HCT116 (cell line): ENCODE data around the gene SEL1L2. TPM values are rescaled to one million over a fixed set of nuclear protein-coding genes. Genes with fewer than 3 reads are reported as not detected.

Experiments used
- ATAC-seq: fragments of 200-7000 bp; cut with Tn5 transposase; 2 replicates; pipeline ENCODE4 v1.9.1; 2020; ENCODE audit warnings: mild to moderate bottlenecking, moderate library complexity
- BruUV-seq: library from RNA; stranded (reverse); fragments of 400-500 nt; replicated peaks from 2 replicates; lab custom pipeline; 2021; lab: Mats Ljungman, UMichigan
- CTCF ChIA-PET: fragments of 300-600 bp; sonication (Branson Sonifier 250); formaldehyde crosslinking; loops from one replicate; lab custom pipeline; 2021; ENCODE audit warnings: antibody characterized with exemption; lab: Charles Lee
- POLR2A ChIA-PET: fragments of 300-600, 350-600 bp; sonication (Branson Sonifier 250); formaldehyde crosslinking; loops from one replicate; lab custom pipeline; 2021; ENCODE audit warnings: antibody characterized with exemption; lab: Charles Lee
- RAD21 ChIA-PET, 2 experiments: fragments of 300-600 bp; sonication (Branson Sonifier 250); formaldehyde crosslinking; loops; one replicate each; lab custom pipeline; 2023; ENCODE audit warnings: low total read pairs in 2 of 2; ENCODE audit not compliant: uncharacterized antibody in 2 of 2, unreplicated experiment in 2 of 2, low non-redundant PET in 1 of 2; lab: Charles Lee
- DNase-seq: peaks from one replicate; pipeline ENCODE4 v3.0.0-alpha.2; 2010; ENCODE audit warnings: low read depth, low spot score
- H2AFZ ChIP-seq: fragments of 200-600 bp; shearing (Covaris generic), sonication (generic); 2 replicates; pipeline ENCODE4 v1.6.1; 2017; ENCODE audit warnings: low read depth, mixed run types, mixed read lengths, antibody characterized with exemption, low read length; ENCODE audit not compliant: poor library complexity, severe bottlenecking
- H3K27ac ChIP-seq: 2 replicates; pipeline ENCODE4 v1.5.1; 2012; ENCODE audit warnings: low read depth, low read length
- H3K27me3 ChIP-seq: fragments of 200-600 bp; sonication (generic); 2 replicates; pipeline ENCODE4 v1.6.1; 2016; ENCODE audit warnings: mixed run types, low read length, mixed read lengths; ENCODE audit not compliant: insufficient read depth
- H3K36me3 ChIP-seq, 2 experiments: fragments of 200-500 bp in 1 of 2; fragments of 200-600 bp in 1 of 2; sonication (Bioruptor generic) in 1 of 2; sonication (generic) in 1 of 2; 2 replicates each; pipeline versions ENCODE4 v1.5.1 to v1.6.1; 2014 to 2016; ENCODE audit warnings: low read length in 2 of 2, inconsistent platforms in 1 of 2, mixed read lengths in 1 of 2, mixed run types in 1 of 2; ENCODE audit not compliant: insufficient read depth in 2 of 2, control insufficient read depth in 1 of 2
- H3K4me1 ChIP-seq, 2 experiments: fragments of 200-600 bp in 1 of 2; sonication (generic) in 1 of 2; 2 replicates each; pipeline versions ENCODE4 v1.5.1 to v1.6.1; 2012 to 2017; ENCODE audit warnings: low read length in 2 of 2, inconsistent platforms in 1 of 2, mild to moderate bottlenecking in 1 of 2, mixed read lengths in 1 of 2, mixed run types in 1 of 2, moderate library complexity in 1 of 2; ENCODE audit not compliant: insufficient read depth in 2 of 2, control insufficient read depth in 1 of 2
- H3K4me2 ChIP-seq: fragments of 200-600 bp; sonication (generic); 2 replicates; pipeline ENCODE4 v1.6.1; 2017; ENCODE audit warnings: mixed run types, low read length, mixed read lengths
- H3K4me3 ChIP-seq, 2 experiments: fragments of 200-600 bp in 1 of 2; sonication (generic) in 1 of 2; replicated peaks in 1 of 2; 2 replicates each; pipeline ENCODE4 v1.5.1; 2011 to 2016; ENCODE audit warnings: low read length in 2 of 2, control low read depth in 1 of 2, low read depth in 1 of 2, mild to moderate bottlenecking in 1 of 2, mixed read lengths in 1 of 2, mixed run types in 1 of 2
- H3K79me2 ChIP-seq: fragments of 200-600 bp; sonication (generic); 2 replicates; pipeline ENCODE4 v1.6.1; 2017; ENCODE audit warnings: mild to moderate bottlenecking, mixed run types, low read length, moderate library complexity, mixed read lengths; ENCODE audit not compliant: insufficient read depth
- H3K9ac ChIP-seq: fragments of 200-600 bp; sonication (generic); 2 replicates; pipeline ENCODE4 v1.6.1; 2016; ENCODE audit warnings: low read length, mixed read lengths
- H3K9me2 ChIP-seq: fragments of 200-600 bp; sonication (generic), shearing (Covaris generic); 2 replicates; pipeline ENCODE4 v1.6.1; 2017; ENCODE audit warnings: mixed run types, mild to moderate bottlenecking, moderate library complexity; ENCODE audit not compliant: insufficient read depth
- H3K9me3 ChIP-seq, 2 experiments: fragments of 200-500 bp in 1 of 2; fragments of 200-600 bp in 1 of 2; sonication (Bioruptor generic) in 1 of 2; sonication (generic) in 1 of 2; 2 replicates each; pipeline ENCODE4 v1.6.1; 2014 to 2017; ENCODE audit warnings: low read length in 2 of 2, mixed read lengths in 2 of 2, inconsistent platforms in 1 of 2, low read depth in 1 of 2, mild to moderate bottlenecking in 1 of 2, mixed run types in 1 of 2, moderate library complexity in 1 of 2; ENCODE audit not compliant: control insufficient read depth in 1 of 2, insufficient read depth in 1 of 2
- H4K20me1 ChIP-seq: fragments of 200-600 bp; sonication (generic), shearing (Covaris generic); 2 replicates; pipeline ENCODE4 v1.6.1; 2017; ENCODE audit warnings: mixed run types, mild to moderate bottlenecking, moderate library complexity; ENCODE audit not compliant: insufficient read depth
- CBX3 ChIP-seq: IDR thresholded peaks from 2 replicates; pipeline ENCODE4 v1.6.1; 2012; ENCODE audit warnings: low read depth
- CEBPB ChIP-seq: IDR thresholded peaks from 2 replicates; pipeline ENCODE4 v1.6.1; 2012; ENCODE audit warnings: low read depth
- CTCF ChIP-seq, 3 experiments: fragments of 200-600 bp in 1 of 3; sonication (generic) in 1 of 3; IDR thresholded peaks in 2 of 3; conservative IDR thresholded peaks in 1 of 3; 2 replicates each; pipeline ENCODE4 v1.5.1; 2012 to 2017; ENCODE audit warnings: low read depth in 2 of 3, low read length in 2 of 3, antibody characterized with exemption in 1 of 3, borderline replicate concordance in 1 of 3, control low read depth in 1 of 3, mild to moderate bottlenecking in 1 of 3, mixed read lengths in 1 of 3, mixed run types in 1 of 3, moderate library complexity in 1 of 3; ENCODE audit not compliant: insufficient read depth in 1 of 3
- EGR1 ChIP-seq: IDR thresholded peaks from 2 replicates; pipeline ENCODE4 v1.6.1; 2012; ENCODE audit warnings: low read depth
- EZH2 ChIP-seq: fragments of 200-600 bp; sonication (generic); IDR thresholded peaks from 2 replicates; pipeline ENCODE4 v1.6.1; 2017; ENCODE audit warnings: antibody characterized with exemption, mixed run types
- EZH2phosphoT487 ChIP-seq: fragments of 200-600 bp; IDR thresholded peaks from 2 replicates; pipeline ENCODE4 v1.6.1; 2018; ENCODE audit warnings: antibody characterized with exemption, borderline replicate concordance
- FOSL1 ChIP-seq: IDR thresholded peaks from 2 replicates; pipeline ENCODE4 v1.6.1; 2012; ENCODE audit warnings: low read depth
- POLR2A ChIP-seq: IDR thresholded peaks from 2 replicates; pipeline ENCODE4 v1.7.0; 2011; ENCODE audit warnings: borderline replicate concordance; ENCODE audit not compliant: insufficient read depth, insufficient read length; ENCODE audit errors: extremely low read depth
- POLR2AphosphoS5 ChIP-seq: IDR thresholded peaks from 2 replicates; pipeline ENCODE4 v1.6.1; 2011; ENCODE audit warnings: mild to moderate bottlenecking, low read depth, low read length, moderate library complexity
- RAD21 ChIP-seq: IDR thresholded peaks from 2 replicates; pipeline ENCODE4 v1.6.1; 2012; ENCODE audit warnings: low read depth, mild to moderate bottlenecking
- SP1 ChIP-seq: IDR thresholded peaks from 2 replicates; pipeline ENCODE4 v1.6.1; 2012; ENCODE audit warnings: low read depth
- SRF ChIP-seq: IDR thresholded peaks from 2 replicates; pipeline ENCODE4 v1.6.1; 2012; ENCODE audit warnings: low read depth
- TCF7L2 ChIP-seq: IDR thresholded peaks from 2 replicates; pipeline ENCODE4 v1.7.0; 2011; ENCODE audit warnings: borderline replicate concordance, inconsistent platforms; ENCODE audit not compliant: insufficient read depth, insufficient read length; ENCODE audit errors: extremely low read depth
- YY1 ChIP-seq: IDR thresholded peaks from 2 replicates; pipeline ENCODE4 v1.6.1; 2011; ENCODE audit warnings: low read length, low read depth, moderate library complexity, mild to moderate bottlenecking; ENCODE audit not compliant: insufficient replicate concordance; ENCODE audit errors: extremely low read depth
- ZBTB33 ChIP-seq: IDR thresholded peaks from 2 replicates; pipeline ENCODE4 v1.6.1; 2011; ENCODE audit warnings: mild to moderate bottlenecking, low read length, moderate library complexity; ENCODE audit not compliant: insufficient replicate concordance; ENCODE audit errors: extremely low read depth
- ZFX ChIP-seq: fragments of 450-650 bp; IDR thresholded peaks from 2 replicates; pipeline ENCODE4 v1.6.1; 2017
- ZNF274 ChIP-seq: fragments of 200-500 bp; sonication (Bioruptor generic); IDR thresholded peaks from 2 replicates; pipeline ENCODE4 v1.6.1; 2014; ENCODE audit warnings: mild to moderate bottlenecking, low read depth, low read length, inconsistent platforms
- intact Hi-C: fragments of 100-400 bp; cut with micrococcal nuclease; formaldehyde crosslinking; loops from 2 replicates; pipeline ENCODE4 v1.10.0; 2022
- total RNA-seq: library from RNA; stranded (reverse); gene quantifications from one replicate; pipeline ENCODE4 v1.2.1, GENCODE V29; 2021; ENCODE audit not compliant: unreplicated experiment

Gene SEL1L2
- total RNA-seq, 1 experiment from 2014 or later = not detected

GRCh38 chr20:13839421-13840092, 150.9 kb downstream of the SEL1L2 start:
- Histone ChIP-seq H3K79me2 (no peaks in the 10 kb centered on the region), H3K27me3 (peaks cover 11% of the 10 kb centered on the region; the same call in 1 of the 2 replicates), H3K9ac (no peak overlapping the region), H3K4me3 (no peak overlapping the region), H3K9me3 (no peaks in the 10 kb centered on the region), H3K9me2 (no peaks in the 10 kb centered on the region), H3K4me1 (no peaks in the 10 kb centered on the region), H2AFZ (no peak overlapping the region), H4K20me1 (no peaks in the 10 kb centered on the region), H3K36me3 (no peaks in the 10 kb centered on the region), H3K27ac (no peak overlapping the region), H3K4me2 (no peak overlapping the region)
- BruUV-seq = no TSS peak
- TF ChIP-seq RAD21 (no peak), ZFX (no peak), CEBPB (no peak)
- DNase-seq = no peak
- intact Hi-C loops = no loop called here
- ATAC-seq = peak; percentile 36; the same call in 1 of the 2 replicates
- CTCF ChIA-PET = no interaction called here
- RAD21 ChIA-PET = no interaction called here
- POLR2A ChIA-PET = no interaction called here

GRCh38 chr20:13838664-13839063, 151.8 kb downstream of the SEL1L2 start:
- no peak overlapping the region for H3K4me2 ChIP-seq
- RAD21 ChIA-PET = no interaction called here
- no peaks in the 10 kb centered on the region for H3K9me2 ChIP-seq
- H3K79me2 ChIP-seq = no peaks in the 10 kb centered on the region
- H3K9ac ChIP-seq = no peak overlapping the region
- H3K27me3 ChIP-seq = peaks cover 11% of the 10 kb centered on the region; the same call in 1 of the 2 replicates
- no peak overlapping the region for H3K4me3 ChIP-seq
- H3K9me3 ChIP-seq = no peaks in the 10 kb centered on the region
- intact Hi-C loops = no loop called here
- no TSS peak for BruUV-seq
- H3K36me3 ChIP-seq = no peaks in the 10 kb centered on the region
- ATAC-seq (no peak), DNase-seq (no peak)
- TF ChIP-seq ZBTB33 (no peak), YY1 (no peak), ZNF274 (no peak), POLR2A (no peak), TCF7L2 (no peak), SRF (no peak), CBX3 (no peak), CTCF (IDR thresholded peaks at IDR 0.05 in 2 of 3, conservative IDR thresholded peaks at IDR 0.05 in 1 of 3; ENCODE audit: borderline replicate concordance in 1 of 3, insufficient read depth in 1 of 3, low read depth in 2 of 3, low read length in 2 of 3) (no peak), EZH2phosphoT487 (no peak), RAD21 (no peak), FOSL1 (no peak), EGR1 (no peak), POLR2AphosphoS5 (no peak), SP1 (no peak), ZFX (no peak), EZH2 (no peak)
- H3K27ac ChIP-seq = no peak overlapping the region
- CTCF ChIA-PET = no interaction called here
- POLR2A ChIA-PET = no interaction called here
- no peaks in the 10 kb centered on the region for H3K4me1 ChIP-seq
- H2AFZ ChIP-seq = no peak overlapping the region
- H4K20me1 ChIP-seq = no peaks in the 10 kb centered on the region
